Coronary artery (tissue), 2 donors: ENCODE data around the gene SLC34A3.

Experiments used
- DNase-seq: peaks from one replicate; pipeline ENCODE4 v3.0.0-alpha.2; 2017; ENCODE audit warnings: low spot score
- H3K27ac ChIP-seq, 2 donors: fragments of 200-600 bp; sonication (generic); one replicate each; pipeline ENCODE4 v1.5.1; 2016 to 2019
- H3K4me3 ChIP-seq: fragments of 200-600 bp; sonication (generic); 2 replicates; pipeline ENCODE4 v1.5.1; 2016; ENCODE audit warnings: mild to moderate bottlenecking, moderate library complexity
- TF ChIP-seq, protein P1 (sequence below): fragments of 200-600 bp; sonication (generic); IDR thresholded peaks from one replicate; pipeline ENCODE4 v1.5.1; 2019; ENCODE audit warnings: antibody characterized with exemption

SLC34A3 gene

DNA sequence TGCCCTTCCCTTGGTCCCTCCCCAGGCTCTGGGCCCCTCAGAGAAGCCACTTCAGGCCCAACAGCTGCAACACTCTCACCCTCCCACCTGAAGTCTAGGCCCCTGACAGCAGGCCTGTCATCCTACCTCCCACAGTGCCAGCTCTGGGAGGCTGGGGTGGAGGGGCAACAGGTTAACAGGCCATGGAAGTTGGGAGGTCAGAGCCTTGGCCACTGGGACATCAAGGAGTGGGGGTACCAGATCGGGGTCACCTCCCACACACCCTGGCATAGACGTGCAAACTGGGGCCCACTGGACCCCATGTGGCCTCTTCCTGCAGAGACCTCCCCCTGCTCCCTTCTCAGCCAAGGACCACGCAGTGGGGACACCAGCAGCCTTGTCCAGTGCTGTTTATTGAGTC, 39.5 kb upstream of the SLC34A3 start:
- TF ChIP-seq, protein P1, sequence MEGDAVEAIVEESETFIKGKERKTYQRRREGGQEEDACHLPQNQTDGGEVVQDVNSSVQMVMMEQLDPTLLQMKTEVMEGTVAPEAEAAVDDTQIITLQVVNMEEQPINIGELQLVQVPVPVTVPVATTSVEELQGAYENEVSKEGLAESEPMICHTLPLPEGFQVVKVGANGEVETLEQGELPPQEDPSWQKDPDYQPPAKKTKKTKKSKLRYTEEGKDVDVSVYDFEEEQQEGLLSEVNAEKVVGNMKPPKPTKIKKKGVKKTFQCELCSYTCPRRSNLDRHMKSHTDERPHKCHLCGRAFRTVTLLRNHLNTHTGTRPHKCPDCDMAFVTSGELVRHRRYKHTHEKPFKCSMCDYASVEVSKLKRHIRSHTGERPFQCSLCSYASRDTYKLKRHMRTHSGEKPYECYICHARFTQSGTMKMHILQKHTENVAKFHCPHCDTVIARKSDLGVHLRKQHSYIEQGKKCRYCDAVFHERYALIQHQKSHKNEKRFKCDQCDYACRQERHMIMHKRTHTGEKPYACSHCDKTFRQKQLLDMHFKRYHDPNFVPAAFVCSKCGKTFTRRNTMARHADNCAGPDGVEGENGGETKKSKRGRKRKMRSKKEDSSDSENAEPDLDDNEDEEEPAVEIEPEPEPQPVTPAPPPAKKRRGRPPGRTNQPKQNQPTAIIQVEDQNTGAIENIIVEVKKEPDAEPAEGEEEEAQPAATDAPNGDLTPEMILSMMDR: no peak
- no peak overlapping the region for H3K4me3 ChIP-seq
- no peak overlapping the region for H3K27ac ChIP-seq
- DNase-seq: no peak

DNA sequence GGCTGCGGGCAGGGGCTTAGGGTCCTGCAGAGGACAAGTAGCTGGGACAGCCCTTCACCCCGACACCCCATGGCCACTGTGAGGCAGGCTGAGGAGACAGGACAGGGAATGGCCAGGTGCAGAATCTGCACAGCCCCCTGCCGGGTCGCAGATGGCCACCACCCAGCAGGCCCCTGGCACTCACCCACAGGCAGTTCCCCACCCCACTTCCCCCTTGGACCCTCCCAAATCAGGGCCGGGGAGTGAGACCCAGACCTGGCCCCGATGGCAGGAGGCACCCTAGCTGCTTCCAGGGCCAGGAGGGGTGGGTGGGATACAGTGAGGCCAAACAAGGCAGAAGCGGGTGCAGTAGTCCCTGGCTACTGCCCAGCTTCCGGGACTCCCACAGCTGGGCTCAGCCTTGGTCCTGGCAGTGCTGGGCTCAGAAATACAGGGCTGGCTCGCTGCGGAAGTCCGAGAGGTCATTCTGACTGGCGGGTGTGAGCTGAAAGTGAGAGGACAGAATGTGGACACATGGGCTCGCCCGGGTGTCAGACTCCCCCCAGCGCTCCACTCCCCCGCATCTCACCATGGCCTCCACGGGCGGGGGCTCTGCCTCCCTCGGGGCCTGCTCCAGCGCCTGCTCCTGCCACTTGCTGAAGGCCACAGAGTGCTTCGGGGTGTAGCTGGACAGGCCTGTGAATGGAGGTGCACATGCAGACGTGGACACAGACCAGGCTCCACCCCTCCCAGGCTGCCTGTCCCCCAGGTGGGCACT, 38.8 kb upstream of the SLC34A3 start:
- Histone ChIP-seq H3K27ac (peak overlapping the region in 1 of 2 donors; percentile 1), H3K4me3 (no peak overlapping the region)
- DNase-seq: no peak
- TF ChIP-seq, protein P1: no peak

GRCh38 chr9:137192448-137192780, 38.3 kb upstream of the SLC34A3 start:
- no peak overlapping the region for H3K4me3 ChIP-seq
- TF ChIP-seq, protein P1: no peak
- H3K27ac ChIP-seq: peak overlapping the region in 1 of 2 donors; percentile 1
- no peak for DNase-seq

DNA sequence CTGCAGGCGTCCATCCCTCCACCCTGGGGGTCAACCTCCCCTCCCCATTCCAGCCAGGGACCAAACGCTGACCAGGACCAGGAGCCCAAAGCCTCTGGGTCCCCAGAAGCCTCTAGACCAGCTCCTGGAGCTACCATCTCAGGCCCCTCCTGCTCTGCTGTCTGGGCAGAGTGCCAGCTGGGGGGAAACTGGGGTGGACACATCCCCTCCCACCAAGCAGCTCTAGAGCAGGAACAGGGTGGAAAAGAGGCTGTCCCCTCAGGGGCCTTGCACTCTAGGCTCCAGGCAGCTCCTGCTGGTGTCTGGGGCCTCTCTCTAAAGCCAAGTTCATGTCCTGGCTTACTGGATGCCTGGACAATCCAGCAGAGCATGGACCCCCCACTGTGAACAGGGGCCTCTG, 37.8 kb upstream of the SLC34A3 start:
- DNase-seq: no peak

GRCh38 chr9:137193771-137194170, 36.9 kb upstream of the SLC34A3 start:
- Histone ChIP-seq H3K4me3 (no peak overlapping the region), H3K27ac (no peak overlapping the region)
- no peak for DNase-seq
- TF ChIP-seq, protein P1: no peak

More for the DNA sequence above, 37.8 kb upstream of the SLC34A3 start:
- TF ChIP-seq, protein P1: no peak
- H3K27ac ChIP-seq: no peak overlapping the region
- H3K4me3 ChIP-seq: no peak overlapping the region

DNA sequence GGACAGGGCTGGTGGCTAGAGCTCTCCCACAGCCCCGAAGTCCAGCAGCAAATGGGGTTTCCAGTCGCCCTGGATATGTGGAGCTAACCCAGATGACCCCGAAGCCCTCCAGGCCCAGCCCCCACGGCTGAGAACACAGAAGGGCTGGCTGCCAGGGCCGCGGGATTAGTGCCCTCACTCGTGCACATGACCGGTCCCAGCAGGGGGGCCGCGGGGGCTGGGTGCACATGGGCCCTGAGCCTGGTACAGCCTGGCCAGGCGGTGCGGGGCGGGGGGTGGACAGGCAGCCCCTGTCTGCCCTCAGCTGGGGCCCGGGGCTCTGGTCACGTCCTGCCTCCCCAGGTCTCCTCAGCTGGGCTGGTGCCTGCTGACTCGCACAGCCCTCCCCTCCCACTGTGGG, 36.3 kb upstream of the SLC34A3 start:
- H3K27ac ChIP-seq: no peak overlapping the region
- no peak overlapping the region for H3K4me3 ChIP-seq
- no peak for DNase-seq
- TF ChIP-seq, protein P1: no peak

DNA sequence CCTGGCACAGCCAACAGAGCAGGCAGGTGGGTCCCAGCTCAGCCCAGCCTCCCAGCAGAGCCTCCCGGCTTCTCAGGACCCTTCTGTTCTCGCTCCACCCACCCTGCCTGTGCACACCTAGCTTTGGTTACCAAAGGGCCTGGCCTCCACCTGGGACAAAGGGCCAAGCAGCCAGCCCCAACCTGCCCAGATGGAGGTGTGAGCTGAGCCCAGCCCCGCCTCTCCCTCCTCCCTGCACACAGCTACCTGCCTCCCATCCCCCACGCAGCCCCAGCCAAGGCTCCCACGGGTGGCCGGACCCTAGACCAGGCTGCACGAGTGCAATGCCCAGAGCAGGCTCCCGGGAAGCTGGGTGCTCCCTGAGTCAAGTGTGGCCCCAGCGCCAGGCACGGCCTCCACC, 35.8 kb upstream of the SLC34A3 start:
- Histone ChIP-seq H3K27ac (no peak overlapping the region), H3K4me3 (no peak overlapping the region)
- DNase-seq: no peak
- TF ChIP-seq, protein P1: no peak
